HG02623 (cell line): ENCODE results near the gene NTSR2.

ENCODE experiments used
- ATAC-seq: cut with Tn5 transposase; IDR thresholded peaks from one replicate; pipeline ENCODE4 v1.9.1; 2021; ENCODE audit warnings: moderate library complexity; ENCODE audit not compliant: unreplicated experiment

NTSR2 gene

GRCh38 chr2:11658208-11659114, 11.5 kb downstream of the NTSR2 start:
- ATAC-seq = no peak

- ATAC-seq = no peak
Observed at GRCh38 chr2:11657646-11658045, 12.3 kb downstream of the NTSR2 start.

- no peak for ATAC-seq
Observed at GRCh38 chr2:11657195-11657594, 12.8 kb downstream of the NTSR2 start.

- no peak for ATAC-seq
Observed at GRCh38 chr2:11656671-11657101, 13.3 kb downstream of the NTSR2 start.

- no peak for ATAC-seq
Observed at GRCh38 chr2:11656252-11656651, 13.7 kb downstream of the NTSR2 start.

GRCh38 chr2:11655495-11655894, 14.5 kb downstream of the NTSR2 start:
- ATAC-seq = no peak

- no peak for ATAC-seq
Observed at GRCh38 chr2:11652553-11652952, 17.4 kb downstream of the NTSR2 start.

GRCh38 chr2:11651856-11652548, 18.0 kb downstream of the NTSR2 start:
- no peak for ATAC-seq

GRCh38 chr2:11649093-11649492, 20.9 kb downstream of the NTSR2 start:
- no peak for ATAC-seq

GRCh38 chr2:11647834-11648600, 22.0 kb downstream of the NTSR2 start:
- no peak for ATAC-seq

- no peak for ATAC-seq
Observed at GRCh38 chr2:11646530-11646929, 23.5 kb downstream of the NTSR2 start.

- no peak for ATAC-seq
Observed at GRCh38 chr2:11644293-11644692, 25.7 kb downstream of the NTSR2 start.

GRCh38 chr2:11642972-11643371, 27.0 kb downstream of the NTSR2 start:
- no peak for ATAC-seq

GRCh38 chr2:11640132-11640531, 29.9 kb downstream of the NTSR2 start:
- ATAC-seq = no peak

- no peak for ATAC-seq
Observed at GRCh38 chr2:11639503-11639902, 30.5 kb downstream of the NTSR2 start.

GRCh38 chr2:11637546-11637945, 32.4 kb downstream of the NTSR2 start:
- no peak for ATAC-seq

GRCh38 chr2:11636593-11637295, 33.3 kb downstream of the NTSR2 start:
- ATAC-seq = no peak

GRCh38 chr2:11635141-11635540, 34.9 kb downstream of the NTSR2 start:
- no peak for ATAC-seq

- ATAC-seq = no peak
Observed at GRCh38 chr2:11634584-11634983, 35.4 kb downstream of the NTSR2 start.

GRCh38 chr2:11633923-11634478, 36.0 kb downstream of the NTSR2 start:
- ATAC-seq = no peak
